ENCODE data around the gene ZGLP1.

DNA sequence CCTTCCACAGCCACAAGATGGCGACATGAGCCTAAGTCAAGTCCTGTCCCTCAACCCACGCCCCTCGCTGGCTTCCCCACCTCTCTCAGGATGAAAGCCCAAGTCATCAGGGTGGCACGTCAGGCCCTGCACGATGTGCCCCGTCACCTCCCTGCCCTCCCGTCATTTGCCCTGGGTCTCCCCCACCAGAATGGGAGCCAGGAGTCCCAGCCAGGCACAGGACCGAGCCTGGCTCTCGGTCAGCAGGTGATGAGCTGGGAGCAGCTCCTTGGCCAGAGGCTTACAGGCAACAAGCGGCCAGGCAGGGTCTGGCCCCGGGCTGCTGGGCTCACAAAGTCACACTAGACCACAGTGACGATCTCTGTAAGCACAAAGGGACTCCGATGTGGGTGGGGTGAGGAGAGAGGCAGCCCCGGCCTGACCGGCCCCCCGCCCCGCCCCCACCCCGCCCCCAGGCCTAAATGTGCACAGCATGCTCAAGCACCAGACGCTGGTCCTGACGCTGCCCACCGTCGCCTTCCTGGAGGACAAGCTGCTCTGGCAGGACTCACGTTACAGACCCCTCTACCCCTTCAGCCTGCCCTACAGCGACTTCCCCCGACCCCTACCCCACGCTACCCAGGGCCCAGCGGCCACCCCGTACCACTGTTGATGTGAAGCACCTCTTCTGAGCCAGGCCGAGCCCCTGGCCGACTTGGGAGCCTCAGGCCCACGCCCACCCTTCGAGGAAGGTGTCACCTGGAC lies 50.3 kb downstream of the ZGLP1 start:
- TF ChIP-seq, protein P1, sequence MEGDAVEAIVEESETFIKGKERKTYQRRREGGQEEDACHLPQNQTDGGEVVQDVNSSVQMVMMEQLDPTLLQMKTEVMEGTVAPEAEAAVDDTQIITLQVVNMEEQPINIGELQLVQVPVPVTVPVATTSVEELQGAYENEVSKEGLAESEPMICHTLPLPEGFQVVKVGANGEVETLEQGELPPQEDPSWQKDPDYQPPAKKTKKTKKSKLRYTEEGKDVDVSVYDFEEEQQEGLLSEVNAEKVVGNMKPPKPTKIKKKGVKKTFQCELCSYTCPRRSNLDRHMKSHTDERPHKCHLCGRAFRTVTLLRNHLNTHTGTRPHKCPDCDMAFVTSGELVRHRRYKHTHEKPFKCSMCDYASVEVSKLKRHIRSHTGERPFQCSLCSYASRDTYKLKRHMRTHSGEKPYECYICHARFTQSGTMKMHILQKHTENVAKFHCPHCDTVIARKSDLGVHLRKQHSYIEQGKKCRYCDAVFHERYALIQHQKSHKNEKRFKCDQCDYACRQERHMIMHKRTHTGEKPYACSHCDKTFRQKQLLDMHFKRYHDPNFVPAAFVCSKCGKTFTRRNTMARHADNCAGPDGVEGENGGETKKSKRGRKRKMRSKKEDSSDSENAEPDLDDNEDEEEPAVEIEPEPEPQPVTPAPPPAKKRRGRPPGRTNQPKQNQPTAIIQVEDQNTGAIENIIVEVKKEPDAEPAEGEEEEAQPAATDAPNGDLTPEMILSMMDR (IDR thresholded peaks at IDR 0.05; ENCODE audit: low read depth, low read length) = peak; percentile 100
- TF ChIP-seq, protein P2, sequence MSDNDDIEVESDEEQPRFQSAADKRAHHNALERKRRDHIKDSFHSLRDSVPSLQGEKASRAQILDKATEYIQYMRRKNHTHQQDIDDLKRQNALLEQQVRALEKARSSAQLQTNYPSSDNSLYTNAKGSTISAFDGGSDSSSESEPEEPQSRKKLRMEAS (IDR thresholded peaks at IDR 0.05; ENCODE audit: low read depth, low read length) = no peak

Measured in NB4 (cell line).